Progenitor cell of endocrine pancreas (in vitro differentiated cells): ENCODE results near the gene MSL2. TPM values are rescaled to one million over a fixed set of nuclear protein-coding genes. Genes with fewer than 3 reads are reported as not detected.
"Not testable (repeated sequence)": the region's sequence is repeated elsewhere in the genome, so short reads cannot be mapped to it uniquely, and the experiment has no call there.

ENCODE experiments used
- DNase-seq: peaks from one replicate; pipeline ENCODE4 v3.0.0; 2021; ENCODE audit warnings: low spot score; ENCODE audit not compliant: unreplicated experiment
- H3K27ac Mint-ChIP-seq: 2 replicates; pipeline ENCODE4 v1.8.0; 2021; ENCODE audit warnings: mild to moderate bottlenecking, moderate library complexity, mixed read lengths
- H3K27me3 Mint-ChIP-seq: 2 replicates; pipeline ENCODE4 v1.8.0; 2021; ENCODE audit warnings: mixed read lengths
- H3K36me3 Mint-ChIP-seq: 2 replicates; pipeline ENCODE4 v1.8.0; 2022; ENCODE audit warnings: mixed read lengths; ENCODE audit not compliant: insufficient read depth
- H3K4me1 Mint-ChIP-seq: 2 replicates; pipeline ENCODE4 v1.8.0; 2021; ENCODE audit warnings: low read depth, mixed read lengths
- H3K4me3 Mint-ChIP-seq: 2 replicates; pipeline ENCODE4 v1.8.0; 2021; ENCODE audit warnings: low read depth, mild to moderate bottlenecking, moderate library complexity, mixed read lengths
- H3K9me3 Mint-ChIP-seq: 2 replicates; pipeline ENCODE4 v1.8.0; 2021; ENCODE audit warnings: low read depth, mixed read lengths
- CTCF ChIP-seq: fragments of 200-600 bp; sonication (generic); IDR thresholded peaks from one replicate; pipeline ENCODE4 v1.5.0; 2021; ENCODE audit warnings: antibody characterized with exemption, mild to moderate bottlenecking; ENCODE audit not compliant: unreplicated experiment
- total RNA-seq: library from RNA; stranded (reverse); gene quantifications from 2 replicates; pipeline ENCODE4 v1.2.1, GENCODE V29; 2021

Gene MSL2
- total RNA-seq, 1 donor from 2014 or later: 39.9 TPM

- no peaks in the 10 kb centered on the region for H3K9me3 Mint-ChIP-seq
- no peak overlapping the region for H3K4me3 Mint-ChIP-seq
- peaks cover 11% of the 10 kb centered on the region for H3K27me3 Mint-ChIP-seq
- no peaks in the 10 kb centered on the region for H3K36me3 Mint-ChIP-seq
- no peak for TF ChIP-seq CTCF
- no peaks in the 10 kb centered on the region for H3K4me1 Mint-ChIP-seq
- H3K27ac Mint-ChIP-seq: no peak overlapping the region
- DNase-seq: no peak
Measured at GRCh38 chr3:136207489-136208115, 11.5 kb upstream of the MSL2 start.

DNA sequence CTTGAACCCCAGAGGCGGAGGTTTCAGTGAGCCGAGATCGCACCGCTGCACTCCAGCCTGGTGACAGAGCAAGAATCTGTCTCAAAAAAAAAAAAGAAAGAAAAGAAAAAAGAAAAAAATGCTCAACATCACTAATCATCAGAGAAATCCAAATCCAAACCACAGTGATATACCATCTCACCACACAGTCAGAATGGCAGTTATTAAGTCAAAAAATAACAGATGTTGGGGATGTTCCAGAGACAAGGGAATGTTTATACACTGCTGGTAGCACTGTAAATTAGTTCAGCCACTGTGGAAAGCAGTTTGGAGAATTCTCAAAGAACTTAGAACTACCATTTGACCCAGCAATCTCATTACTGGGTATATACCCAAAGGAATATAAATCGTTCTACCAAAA, 3.1 kb upstream of the MSL2 start:
- not testable (repeated sequence) for DNase-seq, H3K9me3 Mint-ChIP-seq, H3K27ac Mint-ChIP-seq, H3K4me3 Mint-ChIP-seq, H3K27me3 Mint-ChIP-seq, H3K36me3 Mint-ChIP-seq
- H3K4me1 Mint-ChIP-seq: peaks cover 10% of the 10 kb centered on the region

GRCh38 chr3:136198462-136199078, 2.4 kb upstream of the MSL2 start:
- DNase-seq, H3K36me3 Mint-ChIP-seq, H3K27ac Mint-ChIP-seq, H3K4me3 Mint-ChIP-seq, H3K9me3 Mint-ChIP-seq, H3K27me3 Mint-ChIP-seq: not testable (repeated sequence)
- H3K4me1 Mint-ChIP-seq: peaks cover 16% of the 10 kb centered on the region

DNA sequence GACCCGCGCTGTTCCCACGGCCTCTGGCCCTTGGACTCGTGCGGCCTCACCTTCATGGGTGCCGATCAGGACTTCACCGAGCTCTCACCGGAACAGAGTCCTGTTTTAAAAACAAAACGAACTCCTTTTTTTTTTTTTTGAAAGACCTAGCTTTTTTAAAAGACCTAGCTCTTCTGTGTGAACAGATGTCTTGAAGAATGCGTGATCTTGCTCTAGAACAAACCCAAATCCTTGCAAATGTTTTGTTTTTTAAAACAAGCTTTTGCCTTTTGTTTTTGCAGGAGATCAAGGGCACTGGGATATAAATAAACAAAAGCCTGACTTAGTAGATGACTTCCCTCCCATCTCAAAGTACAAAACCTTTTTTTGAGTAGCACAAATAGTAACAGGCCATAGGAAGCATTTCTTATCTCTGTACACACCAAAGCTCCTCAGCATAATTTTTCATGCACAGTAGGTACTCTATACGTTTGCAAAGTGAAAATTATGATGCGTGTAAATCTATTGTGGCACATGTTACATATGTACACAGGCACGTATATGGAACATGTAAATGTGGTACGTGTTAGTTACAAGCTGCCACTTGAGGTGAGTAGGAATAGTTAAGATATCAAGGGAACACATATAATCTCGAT, 1.1 kb upstream of the MSL2 start:
- Mint-ChIP-seq H3K27ac (peak overlapping the region; percentile 99), H3K36me3 (peaks cover 2% of the 10 kb centered on the region), H3K4me1 (peaks cover 28% of the 10 kb centered on the region), H3K27me3 (no peaks in the 10 kb centered on the region), H3K4me3 (peak overlapping the region; percentile 98), H3K9me3 (no peaks in the 10 kb centered on the region)
- TF ChIP-seq CTCF: no peak
- DNase-seq: no peak

DNA sequence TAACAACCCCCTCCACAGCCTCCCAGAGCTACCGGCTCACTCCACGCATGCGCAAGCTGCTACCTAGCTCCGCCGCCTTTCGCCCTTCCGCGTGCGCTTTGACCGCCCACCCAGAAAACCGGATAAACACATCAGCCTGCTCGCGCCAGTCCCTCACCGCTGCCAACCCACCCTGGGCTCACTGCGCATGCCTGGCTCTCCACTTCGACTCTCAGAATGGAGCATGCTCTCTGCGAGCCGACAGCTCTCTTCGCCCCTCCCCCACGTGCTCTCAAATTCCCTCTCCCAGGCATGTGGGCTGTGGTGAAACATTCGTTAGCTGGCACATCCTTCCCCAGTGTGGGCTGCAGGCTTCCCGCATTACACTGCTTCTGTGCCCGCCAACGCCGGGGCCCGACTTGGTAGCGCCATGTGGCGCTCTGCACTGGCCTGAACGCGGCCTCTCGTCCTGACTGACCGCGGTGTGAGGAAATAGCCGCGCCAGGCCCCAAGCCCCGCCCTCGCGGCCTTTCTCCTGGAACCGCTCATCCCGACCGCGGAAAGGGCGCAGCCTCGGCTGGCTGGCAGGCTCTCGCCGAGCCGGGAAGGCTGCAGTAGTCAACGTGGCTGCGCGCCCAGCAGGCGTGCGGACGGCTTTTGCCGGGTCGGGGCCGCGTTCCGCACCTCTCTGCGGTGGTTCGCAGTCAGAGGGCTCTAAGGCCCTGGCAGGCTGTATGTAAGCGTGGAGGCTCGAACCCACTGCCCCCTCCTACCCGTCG, 445 bp upstream of the MSL2 start:
- H3K4me3 Mint-ChIP-seq: peak overlapping the region; percentile 98
- peaks cover 2% of the 10 kb centered on the region for H3K36me3 Mint-ChIP-seq
- peak; percentile 98 for DNase-seq
- H3K27me3 Mint-ChIP-seq: no peaks in the 10 kb centered on the region
- H3K9me3 Mint-ChIP-seq: no peaks in the 10 kb centered on the region
- TF ChIP-seq CTCF: no peak
- H3K4me1 Mint-ChIP-seq: peaks cover 35% of the 10 kb centered on the region
- peak overlapping the region; percentile 99 for H3K27ac Mint-ChIP-seq
